Heart left ventricle (tissue), 16 donors: ENCODE results near the gene SSBP4. TPM values are rescaled to one million over a fixed set of nuclear protein-coding genes. Genes with fewer than 3 reads are reported as not detected.

Experiments used
- ATAC-seq, 4 donors: fragments of 200-7000 bp; cut with Tn5 transposase; one replicate each; pipeline ENCODE4 v1.9.1; 2020 to 2022; ENCODE audit warnings: moderate library complexity in 4 of 4, mild to moderate bottlenecking in 3 of 4, moderate number of reproducible peaks in 1 of 4
- DNase-seq, 5 donors: peaks; one replicate each; pipeline ENCODE4 v3.0.0-alpha.2; 2020
- H3K27ac ChIP-seq, 12 donors: fragments of 200-600 bp; sonication (generic) in 4 of 12; one replicate each; pipeline versions ENCODE4 v1.5.0 to v1.8.0; 2016 to 2022; ENCODE audit warnings: mild to moderate bottlenecking in 2 of 12
- H3K27me3 ChIP-seq, 9 donors: fragments of 200-600 bp; sonication (generic) in 2 of 9; one replicate each; pipeline versions ENCODE4 v1.5.1 to v1.8.0; 2016 to 2022; ENCODE audit warnings: mild to moderate bottlenecking in 3 of 9
- H3K36me3 ChIP-seq, 9 donors: fragments of 200-600 bp; sonication (generic) in 2 of 9; one replicate each; pipeline versions ENCODE4 v1.5.0 to v1.8.0; 2018 to 2022; ENCODE audit warnings: mild to moderate bottlenecking in 2 of 9
- H3K4me1 ChIP-seq, 12 donors: fragments of 200-600 bp; sonication (generic) in 4 of 12; one replicate each; pipeline versions ENCODE4 v1.5.0 to v1.8.0; 2016 to 2022; ENCODE audit warnings: mild to moderate bottlenecking in 3 of 12
- H3K4me3 ChIP-seq, 12 donors: fragments of 200-600 bp; sonication (generic) in 4 of 12; one replicate each; pipeline versions ENCODE4 v1.5.0 to v1.8.0; 2017 to 2022; ENCODE audit warnings: mild to moderate bottlenecking in 9 of 12, moderate library complexity in 4 of 12
- H3K9me3 ChIP-seq, 12 donors: fragments of 200-600 bp; sonication (generic) in 4 of 12; one replicate each; pipeline versions ENCODE4 v1.5.0 to v1.8.0; 2016 to 2022; ENCODE audit warnings: mild to moderate bottlenecking in 1 of 12
- POLR2A ChIP-seq, 2 donors: fragments of 450-650 bp; IDR thresholded peaks; one replicate each; pipeline ENCODE4 v1.6.1; 2017; ENCODE audit warnings: antibody characterized with exemption in 2 of 2, mild to moderate bottlenecking in 2 of 2, moderate library complexity in 2 of 2
- WGBS, 4 donors: extraction: QIAGEN DNeasy Blood & Tissue Kit in 2 of 4; methylation state at CpG; one replicate each; pipeline versions ENCODE4 v1.1.5 to v1.1.7; 2013 to 2018; 5-methylcytosine and 5-hydroxymethylcytosine counted together
- intact Hi-C, 10 donors: fragments of 100-400 bp; cut with DNase I; formaldehyde crosslinking; loops; one replicate each; pipeline versions ENCODE4 v1.11.1 to v1.14.2; 2022
- polyA plus RNA-seq, 2 donors: library from polyadenylated mRNA; stranded (reverse); fragments of 200-250 nt; gene quantifications; one replicate each; pipeline ENCODE4 v1.2.3, GENCODE V29; 2013
- total RNA-seq, 9 donors: library from RNA; depleted of rRNA in 2 of 9; stranded (reverse); fragments of >200 nt in 2 of 9; fragmentation: NEBNext Ultra II Directional in 3 of 9; extraction: Animal tissue kit (Norgen Biotek cat#: 25700) in 3 of 9; gene quantifications; one replicate each; pipeline versions ENCODE4 v1.1.0 to v1.2.4, GENCODE V29; 2016 to 2023
- TF ChIP-seq, protein P1 (sequence below), 12 donors: fragments of 200-600 bp; sonication (generic) in 4 of 12; IDR thresholded peaks; one replicate each; pipeline versions ENCODE4 v1.5.0 to v1.8.0; 2018 to 2022; ENCODE audit warnings: antibody characterized with exemption in 12 of 12, mild to moderate bottlenecking in 5 of 12
- donor health status: ischemic (EF 13 %, LVEDD 7.1; RV severe dilation, severe dysfunction).
- donor health status: healthy with polysubstance abuse.
- donor health status: DM: no; HTN: yes; CAD: no.
- donor health status: DM: no; HTN: no; CAD: no.
- donor health status: ischemic (EF 25% LVEDD 6.9; RV normal size, moderate dysfunction).
- donor health status: ischemic (EF 25% LVEDD 5.7; RV mildly dilated, moderate dysfunction).
- donor health status: healthy.
- donor health status: DM: yes; HTN: yes; CAD: no.
- donor health status: ischemic (EF 35%, LVEDD 5.7; RV mildly dilated, moderate dysfunction).
- donor health status: nonischemic (EF 11% LVEDD 7.7; RV severe dilation, severe dysfunction).
- donor health status: DM: yes; HTN: yes; CAD: no.
- donor health status: PGD.
- donor health status: ischemic (EF 29% LVEDD 5.4; RV normal size, mild dysfunction).
- donor health status: nonischemic (EF 23%, LVEDD 6.1; RV moderate dilation, normal function).

The SSBP4 gene
- total and polyA plus RNA-seq, 11 donors, result 23.5 to 89.8 (median 29.4) TPM

DNA sequence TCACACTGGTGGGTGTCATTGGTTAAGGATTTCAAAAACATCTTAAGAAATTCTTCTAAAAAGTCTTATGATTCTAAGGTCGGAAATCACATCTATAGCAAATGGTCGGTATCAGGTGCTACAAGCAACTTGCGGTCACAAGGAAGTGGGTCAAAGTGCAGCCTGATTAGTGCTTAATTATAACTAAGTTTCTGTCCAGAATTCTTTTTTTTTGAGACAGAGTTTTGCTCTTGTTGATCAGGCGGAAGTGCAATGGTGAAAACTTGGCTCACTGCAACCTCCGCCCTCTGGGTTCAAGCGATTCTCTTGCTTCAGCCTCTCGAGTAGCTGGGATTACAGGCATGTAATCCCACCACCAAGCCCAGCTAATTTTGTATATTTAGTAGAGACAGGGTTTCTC is 34.4 kb upstream of the SSBP4 start:
- TF ChIP-seq, protein P1, sequence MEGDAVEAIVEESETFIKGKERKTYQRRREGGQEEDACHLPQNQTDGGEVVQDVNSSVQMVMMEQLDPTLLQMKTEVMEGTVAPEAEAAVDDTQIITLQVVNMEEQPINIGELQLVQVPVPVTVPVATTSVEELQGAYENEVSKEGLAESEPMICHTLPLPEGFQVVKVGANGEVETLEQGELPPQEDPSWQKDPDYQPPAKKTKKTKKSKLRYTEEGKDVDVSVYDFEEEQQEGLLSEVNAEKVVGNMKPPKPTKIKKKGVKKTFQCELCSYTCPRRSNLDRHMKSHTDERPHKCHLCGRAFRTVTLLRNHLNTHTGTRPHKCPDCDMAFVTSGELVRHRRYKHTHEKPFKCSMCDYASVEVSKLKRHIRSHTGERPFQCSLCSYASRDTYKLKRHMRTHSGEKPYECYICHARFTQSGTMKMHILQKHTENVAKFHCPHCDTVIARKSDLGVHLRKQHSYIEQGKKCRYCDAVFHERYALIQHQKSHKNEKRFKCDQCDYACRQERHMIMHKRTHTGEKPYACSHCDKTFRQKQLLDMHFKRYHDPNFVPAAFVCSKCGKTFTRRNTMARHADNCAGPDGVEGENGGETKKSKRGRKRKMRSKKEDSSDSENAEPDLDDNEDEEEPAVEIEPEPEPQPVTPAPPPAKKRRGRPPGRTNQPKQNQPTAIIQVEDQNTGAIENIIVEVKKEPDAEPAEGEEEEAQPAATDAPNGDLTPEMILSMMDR (IDR thresholded peaks at IDR 0.05), result no peak
- no peak for TF ChIP-seq POLR2A (IDR thresholded peaks at IDR 0.05)
- H3K9me3 ChIP-seq, result peaks cover 0 to 2% (median 0%) of the 10 kb centered on the region in 12 donors
- no peak overlapping the region for H3K4me3 ChIP-seq
- 78 to 91% (median 85%) methylated on average over 7 of the region's 7 CpGs for WGBS, 4 donors
- H3K36me3 ChIP-seq, result peaks cover 0 to 7% (median 0%) of the 10 kb centered on the region in 9 donors
- DNase-seq (no peak), ATAC-seq (no peak)
- no peaks in the 10 kb centered on the region for H3K27me3 ChIP-seq
- no peak overlapping the region for H3K27ac ChIP-seq
- intact Hi-C loops, result loop anchor here in 2 of 10 donors (5.0 to 10.0 kb wide), 2 partner anchors 32 to 110 kb away; partner anchors contain the start of gene IQCN (in 1 of the 2)
- peaks cover 0 to 48% (median 26%) of the 10 kb centered on the region in 12 donors for H3K4me1 ChIP-seq

DNA sequence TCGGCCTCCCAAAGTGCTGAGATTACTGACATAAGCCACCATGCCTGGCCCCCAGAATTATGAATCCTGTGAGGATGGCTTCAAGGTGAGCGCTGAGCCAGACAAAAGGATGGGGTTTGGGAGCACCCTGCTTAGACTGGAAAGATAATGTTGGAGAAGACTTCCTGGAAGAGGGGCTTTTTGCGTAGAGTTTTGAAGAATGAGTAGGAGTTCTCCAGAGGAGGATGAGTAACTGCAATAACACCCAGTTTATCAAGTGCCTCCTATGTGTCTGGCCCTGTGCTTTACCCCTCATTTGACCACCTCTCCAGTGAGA is 33.9 kb upstream of the SSBP4 start:
- intact Hi-C loops, result loop anchor here in 2 of 10 donors (5.0 to 10.0 kb wide), 2 partner anchors 33 to 111 kb away; partner anchors contain the start of gene IQCN (in 1 of the 2)
- Histone ChIP-seq H3K4me1 (peaks cover 0 to 43% (median 21%) of the 10 kb centered on the region in 12 donors), H3K27me3 (no peaks in the 10 kb centered on the region), H3K9me3 (peaks cover 0 to 4% (median 0%) of the 10 kb centered on the region in 12 donors), H3K4me3 (no peak overlapping the region), H3K36me3 (peaks cover 0 to 13% (median 0%) of the 10 kb centered on the region in 9 donors), H3K27ac (peak overlapping the region in 2 of 12 donors; percentile 25 to 32)
- DNase-seq (no peak), ATAC-seq (no peak)
- WGBS, 4 donors, result 94 to 95% (median 95%) methylated on average over 3 of the region's 3 CpGs
- TF ChIP-seq POLR2A (IDR thresholded peaks at IDR 0.05), result no peak
- TF ChIP-seq, protein P1 (IDR thresholded peaks at IDR 0.05), result no peak

DNA sequence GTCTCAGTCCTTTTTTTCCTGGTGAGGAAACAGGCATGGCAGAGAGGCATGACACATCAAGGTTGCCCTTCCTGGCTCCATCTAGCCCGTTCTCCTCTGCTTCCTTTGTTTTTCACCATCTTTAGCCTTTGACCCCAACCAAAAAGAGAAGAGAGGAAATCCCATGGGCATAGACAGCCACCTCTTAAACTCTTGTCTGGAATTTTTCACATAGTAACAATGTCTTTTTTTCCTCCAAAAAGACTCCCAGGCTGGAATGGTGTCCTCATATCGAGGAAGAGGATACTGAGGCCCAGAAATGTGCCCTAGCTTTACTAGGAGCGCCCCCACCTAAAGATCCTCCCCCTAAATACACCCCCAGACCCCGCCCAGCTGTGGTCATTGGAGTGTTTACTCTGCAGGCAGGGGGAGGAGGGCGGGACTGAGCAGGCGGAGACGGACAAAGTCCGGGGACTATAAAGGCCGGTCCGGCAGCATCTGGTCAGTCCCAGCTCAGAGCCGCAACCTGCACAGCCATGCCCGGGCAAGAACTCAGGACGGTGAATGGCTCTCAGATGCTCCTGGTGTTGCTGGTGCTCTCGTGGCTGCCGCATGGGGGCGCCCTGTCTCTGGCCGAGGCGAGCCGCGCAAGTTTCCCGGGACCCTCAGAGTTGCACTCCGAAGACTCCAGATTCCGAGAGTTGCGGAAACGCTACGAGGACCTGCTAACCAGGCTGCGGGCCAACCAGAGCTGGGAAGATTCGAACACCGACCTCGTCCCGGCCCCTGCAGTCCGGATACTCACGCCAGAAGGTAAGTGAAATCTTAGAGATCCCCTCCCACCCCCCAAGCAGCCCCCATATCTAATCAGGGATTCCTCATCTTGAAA is 33.3 kb upstream of the SSBP4 start, which contains the start of gene GDF15:
GDF15 (plus strand) TSS at position 484 of the 868 bp plus-strand sequence; CDS start at position 516, 32 bp downstream.
- peak in 3 of 4 donors; percentile 43 to 50 (median 44) for ATAC-seq
- intact Hi-C loops, result loop anchor here in 2 of 10 donors (5.0 to 10.0 kb wide), 2 partner anchors 34 to 111 kb away; partner anchors contain the start of gene IQCN (in 1 of the 2)
- peaks cover 0 to 37% (median 16%) of the 10 kb centered on the region in 12 donors for H3K4me1 ChIP-seq
- H3K27me3 ChIP-seq, result no peaks in the 10 kb centered on the region
- peaks cover 0 to 19% (median 0%) of the 10 kb centered on the region in 9 donors for H3K36me3 ChIP-seq
- DNase-seq, result peak; percentile 46 to 76 (median 56)
- H3K9me3 ChIP-seq, result peaks cover 0 to 4% (median 0%) of the 10 kb centered on the region in 12 donors
- 41 to 49% (median 47%) methylated on average over 25 to 33 of the region's 33 CpGs for WGBS, 4 donors
- peak within 1 kb of the TSS in 2 of 12 donors; percentile 25 to 86 for H3K27ac ChIP-seq
- no peak for TF ChIP-seq POLR2A (IDR thresholded peaks at IDR 0.05)
- TF ChIP-seq, protein P1 (IDR thresholded peaks at IDR 0.05), result peak in 11 of 12 donors; percentile 18 to 52 (median 45)
- peak within 1 kb of the TSS in 8 of 12 donors; percentile 9 to 59 (median 28) for H3K4me3 ChIP-seq
